Upper lobe of left lung (tissue), 6 donors: ENCODE measurements around the gene DCDC2. TPM values are rescaled to one million over a fixed set of nuclear protein-coding genes. Genes with fewer than 3 reads are reported as not detected.
"Not testable (repeated sequence)": the region's sequence is repeated elsewhere in the genome, so short reads cannot be mapped to it uniquely, and the experiment has no call there.

Source experiments
- ATAC-seq, 2 donors: fragments of 200-7000 bp; cut with Tn5 transposase; one replicate each; pipeline ENCODE4 v1.9.1; 2022; ENCODE audit warnings: mild to moderate bottlenecking in 2 of 2, moderate library complexity in 2 of 2; ENCODE audit not compliant: low FRiP score in 2 of 2
- DNase-seq, 2 donors: peaks; one replicate each; pipeline ENCODE4 v3.0.0-alpha.2; 2019 to 2020
- H3K27ac ChIP-seq, 4 donors: fragments of 200-600 bp; sonication (generic); one replicate each; pipeline ENCODE4 v1.5.1; 2016 to 2019
- H3K27me3 ChIP-seq, 4 donors: fragments of 200-600 bp; sonication (generic); one replicate each; pipeline ENCODE4 v1.5.1; 2017 to 2019
- H3K36me3 ChIP-seq, 4 donors: fragments of 200-600 bp; sonication (generic); one replicate each; pipeline ENCODE4 v1.5.1; 2016 to 2019
- H3K4me1 ChIP-seq, 4 donors: fragments of 200-600 bp; sonication (generic); one replicate each; pipeline ENCODE4 v1.5.1; 2018 to 2019
- H3K4me3 ChIP-seq, 4 donors: fragments of 200-600 bp; sonication (generic); one replicate each; pipeline ENCODE4 v1.5.1; 2017 to 2019; ENCODE audit warnings: mild to moderate bottlenecking in 2 of 4, moderate library complexity in 1 of 4
- H3K9me3 ChIP-seq, 4 donors: fragments of 200-600 bp; sonication (generic); one replicate each; pipeline ENCODE4 v1.5.1; 2018 to 2019
- EP300 ChIP-seq, 4 donors: sonication (generic); formaldehyde crosslinking; IDR thresholded peaks; one replicate each; pipeline ENCODE4 v1.5.1; 2017; ENCODE audit warnings: antibody characterized with exemption in 4 of 4, control low read depth in 2 of 4
- POLR2A ChIP-seq, 4 donors: fragments of 450-650 bp; IDR thresholded peaks; one replicate each; pipeline ENCODE4 v1.5.1; 2016 to 2017; ENCODE audit warnings: antibody characterized with exemption in 4 of 4, mild to moderate bottlenecking in 2 of 4
- POLR2AphosphoS5 ChIP-seq, 2 donors: sonication (generic); formaldehyde crosslinking; IDR thresholded peaks; one replicate each; pipeline ENCODE4 v1.5.1; 2017; ENCODE audit warnings: antibody characterized with exemption in 2 of 2
- WGBS, 2 donors: methylation state at CpG; one replicate each; pipeline ENCODE4 v1.1.5; 2017 to 2018; 5-methylcytosine and 5-hydroxymethylcytosine counted together
- total RNA-seq, 6 donors: library from RNA; depleted of rRNA in 4 of 6; stranded (reverse); fragments of >200 nt in 4 of 6; gene quantifications; one replicate each; pipeline versions ENCODE4 v1.1.0 to v1.2.1, GENCODE V29; 2016 to 2021
- TF ChIP-seq, protein P1 (sequence below), 6 experiments: fragments of 450-650 bp in 4 of 6; fragments of 200-600 bp in 2 of 6; sonication (generic) in 2 of 6; IDR thresholded peaks; one replicate each; pipeline ENCODE4 v1.5.1; 2016 to 2019; ENCODE audit warnings: antibody characterized with exemption in 6 of 6
- donor health status: DM: no; HTN: no; CAD: no; lungs with moderate emphysema.
- donor health status: DM: no; HTN: yes; CAD: no; lungs with severe emphysema.

The DCDC2 gene
- total RNA-seq, 6 donors from 2014 or later: 7.1 to 9.4 (median 7.8) TPM

DNA sequence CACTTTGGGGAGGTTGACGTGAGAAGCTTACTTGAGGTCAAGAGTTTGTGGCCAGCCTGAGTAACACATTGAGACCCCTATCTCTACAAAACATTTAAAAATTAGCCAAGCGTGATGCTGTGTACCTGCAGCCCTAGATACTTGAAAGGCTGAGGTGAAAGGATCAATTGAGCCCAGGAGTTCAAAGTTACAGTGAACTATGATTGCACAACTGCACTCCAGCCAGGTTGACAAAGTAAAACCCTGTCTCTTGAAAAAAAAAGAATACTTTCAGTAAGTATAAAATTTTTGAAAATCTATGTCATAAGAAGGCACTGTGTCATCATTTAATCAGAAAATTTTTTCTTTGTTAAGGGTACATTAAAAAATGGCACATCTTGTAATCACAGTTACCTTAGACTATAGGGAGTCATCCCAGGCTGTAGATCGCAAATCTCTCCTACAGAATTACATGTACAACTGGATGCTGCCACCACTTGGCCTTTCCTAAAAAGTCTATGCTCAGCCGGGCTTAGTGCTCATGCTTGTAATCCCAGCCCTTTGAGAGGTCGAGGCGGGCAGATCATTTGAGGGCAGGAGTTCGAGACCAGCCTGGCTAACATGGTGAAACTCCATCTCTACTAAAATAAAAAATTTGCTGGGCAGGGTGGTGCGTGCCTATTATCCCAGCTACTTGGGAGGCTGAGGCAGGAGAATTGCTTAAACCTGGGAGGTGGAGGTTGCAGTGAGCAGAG lies 27.8 kb upstream of the DCDC2 start:
- Histone ChIP-seq H3K4me1 (no peaks in the 10 kb centered on the region), H3K36me3 (no peaks in the 10 kb centered on the region), H3K4me3 (no peak overlapping the region), H3K27ac (no peak overlapping the region), H3K9me3 (no peaks in the 10 kb centered on the region), H3K27me3 (no peaks in the 10 kb centered on the region)
- WGBS, 2 donors: 66 to 78% methylated on average over 8 of the region's 8 CpGs
- no peak for DNase-seq
- no peak for ATAC-seq
- TF ChIP-seq EP300 (IDR thresholded peaks at IDR 0.05) (no peak), POLR2AphosphoS5 (IDR thresholded peaks at IDR 0.05) (no peak), POLR2A (IDR thresholded peaks at IDR 0.05) (no peak)
- TF ChIP-seq, protein P1, sequence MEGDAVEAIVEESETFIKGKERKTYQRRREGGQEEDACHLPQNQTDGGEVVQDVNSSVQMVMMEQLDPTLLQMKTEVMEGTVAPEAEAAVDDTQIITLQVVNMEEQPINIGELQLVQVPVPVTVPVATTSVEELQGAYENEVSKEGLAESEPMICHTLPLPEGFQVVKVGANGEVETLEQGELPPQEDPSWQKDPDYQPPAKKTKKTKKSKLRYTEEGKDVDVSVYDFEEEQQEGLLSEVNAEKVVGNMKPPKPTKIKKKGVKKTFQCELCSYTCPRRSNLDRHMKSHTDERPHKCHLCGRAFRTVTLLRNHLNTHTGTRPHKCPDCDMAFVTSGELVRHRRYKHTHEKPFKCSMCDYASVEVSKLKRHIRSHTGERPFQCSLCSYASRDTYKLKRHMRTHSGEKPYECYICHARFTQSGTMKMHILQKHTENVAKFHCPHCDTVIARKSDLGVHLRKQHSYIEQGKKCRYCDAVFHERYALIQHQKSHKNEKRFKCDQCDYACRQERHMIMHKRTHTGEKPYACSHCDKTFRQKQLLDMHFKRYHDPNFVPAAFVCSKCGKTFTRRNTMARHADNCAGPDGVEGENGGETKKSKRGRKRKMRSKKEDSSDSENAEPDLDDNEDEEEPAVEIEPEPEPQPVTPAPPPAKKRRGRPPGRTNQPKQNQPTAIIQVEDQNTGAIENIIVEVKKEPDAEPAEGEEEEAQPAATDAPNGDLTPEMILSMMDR (IDR thresholded peaks at IDR 0.05): no peak

DNA sequence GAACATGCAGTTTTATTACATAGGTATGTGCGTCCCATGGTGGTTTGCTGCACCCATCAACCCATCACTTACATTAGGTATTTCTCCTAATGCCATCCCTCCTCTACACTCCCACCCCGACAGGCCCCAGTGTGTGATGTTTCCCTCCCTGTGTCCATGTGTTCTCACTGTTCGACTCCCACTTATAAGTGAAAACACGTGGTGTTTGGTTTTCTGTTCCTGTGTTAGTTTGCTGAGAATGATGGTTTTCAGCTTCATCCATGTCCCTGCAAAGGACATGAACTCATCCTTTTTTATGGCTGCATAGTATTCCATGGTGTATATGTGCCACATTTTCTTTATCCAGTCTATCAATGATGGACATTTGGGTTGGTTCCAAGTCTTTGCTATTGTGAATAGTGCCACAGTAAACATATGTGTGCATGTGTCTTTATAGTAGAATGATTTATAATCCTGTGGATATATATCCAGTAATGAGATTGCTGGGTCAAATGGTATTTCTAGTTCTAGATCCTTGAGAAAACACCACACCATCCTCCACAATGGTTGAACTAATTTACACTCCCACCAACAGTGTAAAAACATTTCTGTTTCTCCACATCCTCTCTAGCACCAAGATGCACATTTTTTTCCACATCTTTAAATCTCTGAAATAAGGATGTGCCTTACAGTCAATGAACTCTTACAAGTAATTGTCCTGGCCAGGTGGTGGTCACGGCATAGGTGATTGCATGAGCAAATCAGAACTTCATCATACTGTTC lies 26.7 kb upstream of the DCDC2 start:
- not testable (repeated sequence) for H3K27ac ChIP-seq, DNase-seq, H3K4me3 ChIP-seq, H3K4me1 ChIP-seq, H3K27me3 ChIP-seq, ATAC-seq, H3K36me3 ChIP-seq, H3K9me3 ChIP-seq
- WGBS, 2 donors: 91 to 92% methylated on average over 5 of the region's 5 CpGs

DNA sequence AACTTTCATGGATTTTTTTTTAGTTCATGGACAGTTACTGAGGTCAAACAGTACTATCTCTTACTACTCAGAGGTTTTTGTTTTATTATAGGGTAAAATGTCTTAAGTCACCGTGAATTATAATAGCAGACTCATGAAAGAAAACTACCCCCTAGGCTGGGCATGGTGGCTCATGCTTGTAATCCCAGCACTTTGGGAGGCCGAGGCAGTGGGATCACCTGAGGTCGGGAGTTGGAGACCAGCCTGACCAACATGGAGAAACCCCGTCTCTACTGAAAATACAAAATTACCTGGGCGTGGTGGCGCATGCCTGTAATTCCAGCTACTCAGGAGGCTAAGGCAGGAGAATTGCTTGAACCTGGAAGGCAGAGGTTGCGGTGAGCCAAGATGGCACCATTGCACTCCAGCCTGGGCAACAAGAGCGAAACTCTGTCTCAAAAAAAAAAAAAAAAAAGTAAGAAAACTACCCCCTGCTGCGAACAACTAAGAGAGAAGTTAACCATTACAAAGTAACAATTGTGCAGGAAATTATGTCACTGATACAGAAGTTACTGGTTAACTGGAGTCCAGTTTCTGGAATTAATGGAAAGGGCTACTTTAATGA lies 25.1 kb upstream of the DCDC2 start:
- not testable (repeated sequence) for DNase-seq, H3K27ac ChIP-seq, H3K4me1 ChIP-seq, H3K27me3 ChIP-seq, H3K36me3 ChIP-seq, ATAC-seq, H3K4me3 ChIP-seq, H3K9me3 ChIP-seq
- 93 to 96% methylated on average over 9 of the region's 9 CpGs for WGBS, 2 donors

DNA sequence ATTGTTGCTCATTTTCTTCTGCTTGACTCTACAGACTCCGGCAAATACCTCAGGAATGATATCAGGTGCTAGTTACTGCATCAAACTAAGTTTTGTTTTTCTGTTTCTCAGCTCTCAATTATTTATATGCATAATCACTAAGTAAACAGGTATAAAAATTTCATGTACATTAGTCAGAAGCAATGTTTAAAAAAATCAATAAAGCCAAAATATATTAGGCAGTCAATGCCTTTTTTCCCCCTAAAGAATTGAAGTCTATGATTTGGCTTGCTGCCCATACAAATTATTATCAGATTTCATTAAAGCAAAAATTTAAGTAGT lies 24.3 kb upstream of the DCDC2 start:
- Histone ChIP-seq H3K36me3 (no peaks in the 10 kb centered on the region), H3K27me3 (no peaks in the 10 kb centered on the region), H3K27ac (no peak overlapping the region), H3K9me3 (no peaks in the 10 kb centered on the region), H3K4me1 (no peaks in the 10 kb centered on the region), H3K4me3 (no peak overlapping the region)
- 93 to 100% methylated on average over 1 of the region's 1 CpG for WGBS, 2 donors
- DNase-seq: no peak
- no peak for ATAC-seq
- TF ChIP-seq POLR2A (IDR thresholded peaks at IDR 0.05) (no peak), POLR2AphosphoS5 (IDR thresholded peaks at IDR 0.05) (no peak), EP300 (IDR thresholded peaks at IDR 0.05) (no peak)
- TF ChIP-seq, protein P1 (IDR thresholded peaks at IDR 0.05): no peak

DNA sequence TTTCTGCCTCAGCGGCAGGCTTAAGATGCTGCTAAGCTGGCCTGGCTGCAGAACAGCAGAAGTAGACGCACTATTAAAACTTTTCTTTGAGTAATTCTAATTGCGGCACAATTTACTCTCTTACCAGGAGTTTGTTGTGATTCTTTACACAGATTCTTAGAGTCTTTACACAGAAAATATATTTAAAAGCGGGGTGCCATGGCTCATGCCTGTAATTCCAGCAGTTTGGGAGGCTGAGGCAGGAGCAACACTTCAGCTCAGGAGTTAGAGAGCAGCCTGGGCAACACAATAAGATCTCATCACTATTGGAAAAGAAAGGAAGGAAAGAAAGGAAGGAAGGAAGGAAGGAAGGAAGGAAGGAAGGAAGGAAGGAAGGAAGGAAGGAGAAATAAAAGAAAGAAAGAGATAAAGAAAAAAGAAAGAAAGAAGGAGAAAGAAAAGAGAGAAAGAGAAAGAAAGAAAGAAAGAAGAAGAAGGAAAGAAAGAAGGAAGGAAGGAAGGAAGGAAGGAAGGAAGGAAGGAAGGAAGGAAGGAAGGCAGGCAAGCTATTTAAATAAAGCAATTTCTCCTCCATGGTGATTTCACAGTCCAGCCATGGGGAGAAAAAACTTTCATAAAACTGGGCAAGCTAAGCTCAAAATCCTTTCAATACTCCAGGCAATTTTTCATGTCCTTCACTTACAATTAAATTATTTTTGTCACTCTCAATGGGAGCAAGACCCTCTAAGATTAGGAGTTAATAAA lies 23.8 kb upstream of the DCDC2 start:
- TF ChIP-seq POLR2AphosphoS5 (IDR thresholded peaks at IDR 0.05): no peak
- no peak for TF ChIP-seq EP300 (IDR thresholded peaks at IDR 0.05)
- TF ChIP-seq POLR2A (IDR thresholded peaks at IDR 0.05): no peak
- TF ChIP-seq, protein P1 (IDR thresholded peaks at IDR 0.05): no peak
- 91 to 100% methylated on average over 4 of the region's 4 CpGs for WGBS, 2 donors
- no peaks in the 10 kb centered on the region for H3K27me3 ChIP-seq
- H3K9me3 ChIP-seq: no peaks in the 10 kb centered on the region
- H3K4me1 ChIP-seq: no peaks in the 10 kb centered on the region
- no peak for ATAC-seq
- H3K4me3 ChIP-seq: no peak overlapping the region
- no peak overlapping the region for H3K27ac ChIP-seq
- H3K36me3 ChIP-seq: no peaks in the 10 kb centered on the region
- no peak for DNase-seq
